ENCODE results near the gene UNC45B. TPM values are rescaled to one million over a fixed set of nuclear protein-coding genes. Genes with fewer than 3 reads are reported as not detected.

The UNC45B gene
- total RNA-seq, 1 donor from 2014 or later: not detected

GRCh38 chr17:35132099-35132498 lies 15.5 kb upstream of the UNC45B start:
- ChIA-PET CTCF (no interaction called here), POLR2A (no interaction called here)
- Mint-ChIP-seq H3K4me1 (no peaks in the 10 kb centered on the region), H3K27ac (no peak overlapping the region), H3K4me3 (no peak overlapping the region), H3K9me3 (no peaks in the 10 kb centered on the region), H3K27me3 (no peaks in the 10 kb centered on the region), H3K36me3 (ENCODE audit: low read depth) (peaks cover 69% of the 10 kb centered on the region)
- ATAC-seq (ENCODE audit: low read depth): no peak
- no peak for DNase-seq
- no peak for TF ChIP-seq CTCF (IDR thresholded peaks at IDR 0.05)
- intact Hi-C loops (cut with micrococcal nuclease): no loop called here

- Mint-ChIP-seq H3K4me3 (no peak overlapping the region), H3K9me3 (no peaks in the 10 kb centered on the region), H3K36me3 (ENCODE audit: low read depth) (peaks cover 75% of the 10 kb centered on the region), H3K27ac (no peak overlapping the region), H3K27me3 (no peaks in the 10 kb centered on the region), H3K4me1 (no peaks in the 10 kb centered on the region)
- TF ChIP-seq CTCF (IDR thresholded peaks at IDR 0.05): no peak
- no peak for ATAC-seq (ENCODE audit: low read depth)
- POLR2A ChIA-PET: no interaction called here
- CTCF ChIA-PET: no interaction called here
- intact Hi-C loops (cut with micrococcal nuclease): no loop called here
- DNase-seq: no peak
Observed at GRCh38 chr17:35132816-35133550, 14.6 kb upstream of the UNC45B start.

GRCh38 chr17:35135322-35135721 lies 12.3 kb upstream of the UNC45B start:
- POLR2A ChIA-PET: no interaction called here

GRCh38 chr17:35138218-35138617 lies 9.4 kb upstream of the UNC45B start:
- intact Hi-C loops (cut with micrococcal nuclease): no loop called here
- ATAC-seq (ENCODE audit: low read depth) (no peak), DNase-seq (no peak)
- Mint-ChIP-seq H3K27ac (no peak overlapping the region), H3K36me3 (ENCODE audit: low read depth) (peaks cover 60% of the 10 kb centered on the region), H3K4me3 (no peak overlapping the region), H3K9me3 (no peaks in the 10 kb centered on the region), H3K4me1 (peaks cover 14% of the 10 kb centered on the region), H3K27me3 (no peaks in the 10 kb centered on the region)
- ChIA-PET CTCF (no interaction called here), POLR2A (no interaction called here)
- no peak for TF ChIP-seq CTCF (IDR thresholded peaks at IDR 0.05)

More at GRCh38 chr17:35135322-35135721, 12.3 kb upstream of the UNC45B start:
- H3K36me3 Mint-ChIP-seq (ENCODE audit: low read depth): peaks cover 87% of the 10 kb centered on the region
- H3K27ac Mint-ChIP-seq: no peak overlapping the region
- H3K4me3 Mint-ChIP-seq: no peak overlapping the region
- DNase-seq (no peak), ATAC-seq (ENCODE audit: low read depth) (no peak)
- H3K9me3 Mint-ChIP-seq: no peaks in the 10 kb centered on the region
- no peaks in the 10 kb centered on the region for H3K27me3 Mint-ChIP-seq
- TF ChIP-seq CTCF (IDR thresholded peaks at IDR 0.05): no peak
- CTCF ChIA-PET: interaction anchor here (1.0 kb wide), 1 partner anchor 8 kb away, joined by 3 read pairs; no protein-coding TSS in a partner anchor
- no peaks in the 10 kb centered on the region for H3K4me1 Mint-ChIP-seq
- intact Hi-C loops (cut with micrococcal nuclease): no loop called here

- ChIA-PET POLR2A (interaction anchor here (0.8 to 1.2 kb wide), 3 partner anchors 23 to 438 kb away, joined by 3 read pairs; partner anchors contain the start of gene SLFN5), CTCF (interaction anchor here (0.8 to 2.3 kb wide), 3 partner anchors 22 to 722 kb away, joined by 3 to 6 read pairs (median 3); partner anchors contain the start of gene RAD51D)
- H3K9me3 Mint-ChIP-seq: no peaks in the 10 kb centered on the region
- peak within 1 kb of the TSS; percentile 87 for H3K4me3 Mint-ChIP-seq
- H3K27ac Mint-ChIP-seq: peak within 1 kb of the TSS; percentile 59
- ATAC-seq (ENCODE audit: low read depth) (peak; percentile 99), DNase-seq (peak; percentile 87)
- H3K4me1 Mint-ChIP-seq: peaks cover 14% of the 10 kb centered on the region
- TF ChIP-seq CTCF (IDR thresholded peaks at IDR 0.05): no peak
- peaks cover 23% of the 10 kb centered on the region for H3K36me3 Mint-ChIP-seq (ENCODE audit: low read depth)
- intact Hi-C loops (cut with micrococcal nuclease): loop anchor here (1.0 to 10.0 kb wide), 6 partner anchors 53 to 600 kb away; partner anchors contain the start of genes PEX12, SLFN12L and SLFN5
- H3K27me3 Mint-ChIP-seq: peaks cover 1% of the 10 kb centered on the region
Observed at GRCh38 chr17:35141681-35142466, 5.7 kb upstream of the UNC45B start, which contains the start of gene NLE1. TSS of gene NLE1 (minus strand) at chr17:35142303. CDS start at chr17:35142275, 28 bp downstream.
